Sigmoid colon (tissue), 7 donors: Measurements from ENCODE around the gene LLGL2. TPM values are rescaled to one million over a fixed set of nuclear protein-coding genes. Genes with fewer than 3 reads are reported as not detected.

ENCODE experiments used
- DNase-seq: peaks from one replicate; pipeline ENCODE4 v3.0.0-alpha.2; 2019
- H3K27ac ChIP-seq, 4 donors: fragments of 200-600 bp; sonication (generic); one replicate each; pipeline ENCODE4 v1.5.1; 2016 to 2019; ENCODE audit warnings: mild to moderate bottlenecking in 1 of 4
- H3K27me3 ChIP-seq, 3 donors: fragments of 200-600 bp; sonication (generic); one replicate each; pipeline ENCODE4 v1.5.1; 2019; ENCODE audit warnings: mild to moderate bottlenecking in 1 of 3
- H3K36me3 ChIP-seq, 4 donors: fragments of 200-600 bp; sonication (generic); one replicate each; pipeline ENCODE4 v1.5.1; 2016 to 2019
- H3K4me1 ChIP-seq, 4 donors: fragments of 200-600 bp; sonication (generic); one replicate each; pipeline ENCODE4 v1.5.1; 2017 to 2019
- H3K4me3 ChIP-seq, 4 donors: fragments of 200-600 bp; sonication (generic); one replicate each; pipeline ENCODE4 v1.5.1; 2017 to 2019; ENCODE audit warnings: mild to moderate bottlenecking in 2 of 4, moderate library complexity in 1 of 4
- H3K9me3 ChIP-seq, 4 donors: fragments of 200-600 bp in 3 of 4; sonication (generic) in 3 of 4; one replicate each; pipeline versions ENCODE4 v1.5.1 to v1.6.1; 2013 to 2019
- EP300 ChIP-seq, 4 donors: sonication (generic); formaldehyde crosslinking; IDR thresholded peaks; one replicate each; pipeline ENCODE4 v1.6.1; 2017; ENCODE audit warnings: antibody characterized with exemption in 4 of 4
- POLR2A ChIP-seq, 2 donors: fragments of 450-650 bp; IDR thresholded peaks; one replicate each; pipeline ENCODE4 v1.6.1; 2016; ENCODE audit warnings: antibody characterized with exemption in 2 of 2, mild to moderate bottlenecking in 2 of 2, moderate library complexity in 2 of 2
- POLR2AphosphoS5 ChIP-seq, 4 donors: sonication (generic); formaldehyde crosslinking; IDR thresholded peaks; one replicate each; pipeline ENCODE4 v1.6.1; 2017; ENCODE audit warnings: antibody characterized with exemption in 4 of 4
- WGBS, 2 donors: extraction: QIAGEN DNeasy Blood & Tissue Kit; methylation state at CpG; one replicate each; pipeline ENCODE4 v1.1.7; 2013; 5-methylcytosine and 5-hydroxymethylcytosine counted together
- intact Hi-C: fragments of 100-400 bp; cut with DNase I; formaldehyde crosslinking; loops from one replicate; pipeline ENCODE4 v1.15.1; 2023
- polyA plus RNA-seq, 3 donors: library from polyadenylated mRNA; stranded (reverse); fragments of 200-250 nt; gene quantifications; one replicate each; pipeline ENCODE4 v1.2.3, GENCODE V29; 2013
- total RNA-seq, 4 donors: library from RNA; depleted of rRNA; stranded (reverse); fragments of >200 nt; gene quantifications; one replicate each; pipeline ENCODE4 v1.1.0, GENCODE V29; 2016
- TF ChIP-seq, protein P1 (sequence below), 4 experiments: fragments of 450-650 bp in 3 of 4; fragments of 200-600 bp in 1 of 4; IDR thresholded peaks; one replicate each; pipeline ENCODE4 v1.5.1; 2016 to 2019; ENCODE audit warnings: antibody characterized with exemption in 4 of 4, mild to moderate bottlenecking in 3 of 4, moderate library complexity in 2 of 4
- donor health status: healthy with polysubstance abuse.
- donor health status: Bipolar disorder and iron deficiency.
- donor health status: healthy.

Gene LLGL2
- total and polyA plus RNA-seq, 7 donors = 1.4 to 299 (median 5.0) TPM

DNA sequence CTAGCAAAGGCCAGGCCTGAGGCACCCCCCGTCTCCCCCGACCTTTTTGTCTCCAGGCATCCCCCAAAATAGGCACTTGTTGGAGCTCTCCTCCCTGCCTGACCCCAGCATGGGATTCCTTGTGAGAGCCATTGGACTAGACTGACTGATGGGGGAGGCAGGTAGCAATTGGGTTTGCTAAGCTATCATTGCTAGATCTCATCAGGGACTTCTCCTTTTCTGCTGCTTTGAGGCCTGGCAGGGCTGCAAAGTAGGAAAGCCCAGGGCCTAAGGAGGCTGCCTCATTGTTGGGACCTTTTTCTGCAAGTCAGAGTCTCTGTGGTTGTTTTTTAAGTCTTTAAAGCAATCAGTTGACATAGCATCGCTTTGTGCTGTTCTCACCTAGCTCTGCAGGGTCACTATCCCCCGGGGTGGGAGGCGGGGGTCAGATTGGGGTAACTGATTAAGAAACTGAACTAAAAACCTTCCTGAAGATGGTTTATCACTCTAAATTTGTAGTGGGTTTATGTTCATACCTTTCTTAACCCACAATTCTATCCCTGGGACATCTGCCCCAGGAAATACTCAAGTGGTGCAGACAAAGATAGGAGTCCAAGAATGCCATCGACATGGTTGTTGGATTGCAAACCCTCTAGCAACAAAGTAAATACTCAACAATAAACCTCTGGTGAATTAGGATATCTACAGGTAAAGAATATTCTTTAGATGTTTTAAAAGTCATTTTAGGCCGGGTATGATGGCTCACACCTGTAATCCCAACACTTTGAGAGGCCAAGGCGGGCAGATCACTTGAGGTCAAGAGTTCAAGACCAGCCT lies 28.0 kb downstream of the LLGL2 start:
- no peaks in the 10 kb centered on the region for H3K36me3 ChIP-seq
- H3K4me1 ChIP-seq = peaks cover 0 to 19% (median 15%) of the 10 kb centered on the region in 4 donors
- TF ChIP-seq POLR2A (IDR thresholded peaks at IDR 0.05) (no peak), EP300 (IDR thresholded peaks at IDR 0.05) (no peak), POLR2AphosphoS5 (IDR thresholded peaks at IDR 0.05) (no peak)
- TF ChIP-seq, protein P1, sequence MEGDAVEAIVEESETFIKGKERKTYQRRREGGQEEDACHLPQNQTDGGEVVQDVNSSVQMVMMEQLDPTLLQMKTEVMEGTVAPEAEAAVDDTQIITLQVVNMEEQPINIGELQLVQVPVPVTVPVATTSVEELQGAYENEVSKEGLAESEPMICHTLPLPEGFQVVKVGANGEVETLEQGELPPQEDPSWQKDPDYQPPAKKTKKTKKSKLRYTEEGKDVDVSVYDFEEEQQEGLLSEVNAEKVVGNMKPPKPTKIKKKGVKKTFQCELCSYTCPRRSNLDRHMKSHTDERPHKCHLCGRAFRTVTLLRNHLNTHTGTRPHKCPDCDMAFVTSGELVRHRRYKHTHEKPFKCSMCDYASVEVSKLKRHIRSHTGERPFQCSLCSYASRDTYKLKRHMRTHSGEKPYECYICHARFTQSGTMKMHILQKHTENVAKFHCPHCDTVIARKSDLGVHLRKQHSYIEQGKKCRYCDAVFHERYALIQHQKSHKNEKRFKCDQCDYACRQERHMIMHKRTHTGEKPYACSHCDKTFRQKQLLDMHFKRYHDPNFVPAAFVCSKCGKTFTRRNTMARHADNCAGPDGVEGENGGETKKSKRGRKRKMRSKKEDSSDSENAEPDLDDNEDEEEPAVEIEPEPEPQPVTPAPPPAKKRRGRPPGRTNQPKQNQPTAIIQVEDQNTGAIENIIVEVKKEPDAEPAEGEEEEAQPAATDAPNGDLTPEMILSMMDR (IDR thresholded peaks at IDR 0.05) = no peak
- no peak overlapping the region for H3K27ac ChIP-seq
- no peaks in the 10 kb centered on the region for H3K27me3 ChIP-seq
- intact Hi-C loops = no loop called here
- no peak overlapping the region for H3K4me3 ChIP-seq
- H3K9me3 ChIP-seq = no peaks in the 10 kb centered on the region
- WGBS, 2 donors = 86 to 88% methylated on average over 8 of the region's 8 CpGs
- DNase-seq = no peak

GRCh38 chr17:75555679-75556153 lies 30.2 kb downstream of the LLGL2 start:
- H3K4me3 ChIP-seq = no peak overlapping the region
- H3K9me3 ChIP-seq = no peaks in the 10 kb centered on the region
- no peak for DNase-seq
- H3K27me3 ChIP-seq = no peaks in the 10 kb centered on the region
- peaks cover 0 to 19% (median 15%) of the 10 kb centered on the region in 4 donors for H3K4me1 ChIP-seq
- intact Hi-C loops = no loop called here
- WGBS, 2 donors = 65 to 85% methylated on average over 21 of the region's 21 CpGs
- TF ChIP-seq, protein P1 (IDR thresholded peaks at IDR 0.05) = no peak
- no peak for TF ChIP-seq POLR2A (IDR thresholded peaks at IDR 0.05)
- TF ChIP-seq POLR2AphosphoS5 (IDR thresholded peaks at IDR 0.05) = no peak
- TF ChIP-seq EP300 (IDR thresholded peaks at IDR 0.05) = no peak
- no peak overlapping the region for H3K27ac ChIP-seq
- H3K36me3 ChIP-seq = no peaks in the 10 kb centered on the region

DNA sequence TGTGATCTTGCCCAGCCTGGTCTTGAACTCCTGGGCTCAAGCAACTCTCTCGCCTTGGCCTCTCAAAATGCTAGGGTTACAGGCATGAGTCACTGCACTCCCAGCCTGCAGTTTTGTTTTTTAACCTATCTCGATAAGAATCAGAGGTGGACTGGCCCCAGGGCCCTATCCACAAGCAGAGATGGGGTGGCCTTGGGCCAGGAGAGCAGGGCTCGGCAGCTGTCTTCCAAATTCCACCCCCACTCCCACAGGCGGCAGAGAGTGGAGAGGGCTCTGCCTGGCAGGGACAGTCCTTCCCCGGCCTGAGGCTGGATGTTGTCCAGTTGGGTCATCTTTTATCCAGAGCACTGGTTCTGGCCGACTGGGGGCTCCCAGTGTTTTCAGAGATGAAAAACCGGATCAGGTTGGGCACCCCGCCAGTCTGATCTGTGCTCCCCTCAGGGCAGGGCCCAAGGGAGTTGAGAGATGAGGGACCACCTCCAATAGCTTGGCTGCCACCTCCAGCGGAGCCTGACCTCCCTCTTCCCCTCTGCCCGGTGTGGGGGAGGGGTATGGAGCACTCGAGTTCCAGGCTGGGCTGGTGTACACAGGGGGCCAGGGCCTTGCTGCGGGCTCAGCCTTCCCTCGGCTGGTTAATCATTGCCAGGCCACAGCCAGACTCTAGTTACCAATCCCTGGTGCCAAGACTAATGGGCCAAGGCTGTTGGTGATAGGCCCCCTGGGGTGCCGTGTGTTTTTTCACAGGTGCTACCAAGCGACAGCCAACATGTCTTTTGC lies 31.8 kb downstream of the LLGL2 start:
- WGBS, 2 donors = 14 to 51% methylated on average over 15 of the region's 15 CpGs
- H3K4me1 ChIP-seq = peaks cover 0 to 19% (median 15%) of the 10 kb centered on the region in 4 donors

DNA sequence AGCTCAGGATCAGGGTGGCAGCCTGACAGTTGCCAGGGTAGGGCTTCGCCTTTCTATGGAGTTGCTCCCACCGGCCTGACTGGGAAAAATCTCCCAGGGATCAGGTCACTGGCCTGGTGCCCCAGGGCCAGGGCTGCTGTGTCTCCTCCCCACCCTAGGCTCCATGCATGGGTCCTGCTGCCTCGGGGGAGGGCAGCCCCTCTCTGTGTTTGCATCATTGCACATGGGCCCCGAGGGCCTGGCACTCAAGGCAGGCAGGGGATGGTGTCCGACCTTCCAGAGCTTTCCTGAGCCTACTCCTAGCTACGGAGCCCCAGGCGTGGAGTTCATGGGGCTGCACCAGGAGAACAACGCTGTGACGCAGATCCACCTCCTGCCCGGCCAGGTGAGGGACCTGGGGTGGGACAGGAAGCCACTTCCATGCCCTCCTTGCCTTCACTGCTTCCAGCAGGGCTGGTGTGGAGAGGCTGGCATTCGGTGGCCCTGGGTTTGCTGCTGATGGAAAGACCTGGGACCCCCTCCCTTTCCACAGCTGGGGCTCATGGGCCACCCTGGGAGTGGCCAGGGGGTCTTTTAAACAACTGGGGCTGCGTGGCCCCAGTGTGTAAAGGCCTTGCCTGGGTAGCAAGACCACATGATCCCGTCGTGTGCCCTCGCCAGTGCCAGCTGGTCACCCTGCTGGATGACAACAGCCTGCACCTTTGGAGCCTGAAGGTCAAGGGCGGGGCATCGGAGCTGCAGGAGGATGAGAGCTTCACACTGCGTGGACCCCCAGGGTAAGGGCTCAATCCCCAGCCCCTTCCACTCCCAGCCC lies 32.6 kb downstream of the LLGL2 start:
- TF ChIP-seq POLR2AphosphoS5 (IDR thresholded peaks at IDR 0.05) (no peak), POLR2A (IDR thresholded peaks at IDR 0.05) (no peak), EP300 (IDR thresholded peaks at IDR 0.05) (no peak)
- H3K27me3 ChIP-seq = no peaks in the 10 kb centered on the region
- H3K4me1 ChIP-seq = peaks cover 0 to 12% (median 8%) of the 10 kb centered on the region in 4 donors
- no peaks in the 10 kb centered on the region for H3K9me3 ChIP-seq
- H3K4me3 ChIP-seq = no peak overlapping the region
- intact Hi-C loops = no loop called here
- no peak overlapping the region for H3K27ac ChIP-seq
- no peak for DNase-seq
- H3K36me3 ChIP-seq = no peaks in the 10 kb centered on the region
- WGBS, 2 donors = 37 to 74% methylated on average over 18 of the region's 18 CpGs

More for the DNA sequence above, 31.8 kb downstream of the LLGL2 start:
- Histone ChIP-seq H3K27ac (no peak overlapping the region), H3K27me3 (no peaks in the 10 kb centered on the region), H3K9me3 (no peaks in the 10 kb centered on the region), H3K36me3 (no peaks in the 10 kb centered on the region), H3K4me3 (no peak overlapping the region)
- TF ChIP-seq POLR2A (IDR thresholded peaks at IDR 0.05) (no peak), EP300 (IDR thresholded peaks at IDR 0.05) (no peak), POLR2AphosphoS5 (IDR thresholded peaks at IDR 0.05) (no peak)
- TF ChIP-seq, protein P1 (IDR thresholded peaks at IDR 0.05) = no peak
- intact Hi-C loops = no loop called here
- no peak for DNase-seq
